Loucy (cell line): ENCODE measurements around the gene BIN2.
A peak's percentile ranks its signal among the peaks of the same experiment; 100 is the strongest.

Experiments
- H2AFZ ChIP-seq: fragments of 200-600 bp; sonication (generic); 2 replicates; pipeline ENCODE4 v1.6.0; 2016; ENCODE audit warnings: antibody characterized with exemption, mild to moderate bottlenecking, low read length, moderate library complexity
- H3F3A ChIP-seq: fragments of 200-600 bp; 2 replicates; pipeline ENCODE4 v1.6.0; 2016; ENCODE audit warnings: antibody characterized with exemption, low read depth, mild to moderate bottlenecking
- H3K27me3 ChIP-seq: fragments of 200-600 bp; sonication (generic); 2 replicates; pipeline ENCODE4 v1.6.1; 2014; ENCODE audit warnings: low read length, mild to moderate bottlenecking; ENCODE audit not compliant: insufficient read depth, poor library complexity, severe bottlenecking
- H3K36me3 ChIP-seq: fragments of 200-600 bp; sonication (generic); 2 replicates; pipeline ENCODE4 v1.6.1; 2016; ENCODE audit warnings: low read length; ENCODE audit not compliant: insufficient read depth
- H3K4me1 ChIP-seq: fragments of 200-600 bp; sonication (generic); 2 replicates; pipeline ENCODE4 v1.5.1; 2014; ENCODE audit warnings: low read length, mild to moderate bottlenecking; ENCODE audit not compliant: insufficient read depth, poor library complexity, severe bottlenecking
- H3K4me2 ChIP-seq: fragments of 200-600 bp; sonication (generic); 2 replicates; pipeline ENCODE4 v1.6.0; 2014; ENCODE audit warnings: antibody characterized with exemption, low read length, low read depth, mild to moderate bottlenecking; ENCODE audit not compliant: poor library complexity, severe bottlenecking
- H3K4me3 ChIP-seq: fragments of 200-600 bp; sonication (generic); 2 replicates; pipeline ENCODE4 v1.5.1; 2014; ENCODE audit warnings: low read length, mild to moderate bottlenecking, mixed read lengths; ENCODE audit not compliant: poor library complexity, severe bottlenecking
- H3K79me2 ChIP-seq: fragments of 200-600 bp; sonication (generic); 2 replicates; pipeline ENCODE4 v1.6.1; 2014; ENCODE audit warnings: low read length; ENCODE audit not compliant: insufficient read depth
- H3K9ac ChIP-seq: fragments of 200-600 bp; sonication (generic); 2 replicates; pipeline ENCODE4 v1.6.0; 2014; ENCODE audit warnings: mild to moderate bottlenecking, low read depth, low read length, moderate library complexity; ENCODE audit not compliant: poor library complexity, severe bottlenecking
- H3K9me2 ChIP-seq: fragments of 200-600 bp; sonication (generic); replicated peaks from 2 replicates; pipeline ENCODE4 v1.6.1; 2016; ENCODE audit warnings: low read depth, low read length, mixed read lengths
- H3K9me3 ChIP-seq: fragments of 200-600 bp; sonication (generic); 2 replicates; pipeline ENCODE4 v1.6.1; 2014; ENCODE audit warnings: mild to moderate bottlenecking, antibody characterized with exemption, low read length, low read depth; ENCODE audit not compliant: insufficient read depth
- H4K20me1 ChIP-seq: fragments of 200-600 bp; sonication (generic); 2 replicates; pipeline ENCODE4 v1.6.0; 2014; ENCODE audit warnings: antibody characterized with exemption, low read length, mild to moderate bottlenecking; ENCODE audit not compliant: insufficient read depth, poor library complexity, severe bottlenecking
- CTCF ChIP-seq: fragments of 200-600 bp; sonication (generic); conservative IDR thresholded peaks from 2 replicates; pipeline ENCODE4 v1.5.1; 2014; ENCODE audit warnings: mild to moderate bottlenecking, antibody characterized with exemption, low read length
- EZH2phosphoT487 ChIP-seq: fragments of 200-600 bp; IDR thresholded peaks from 2 replicates; pipeline ENCODE4 v1.6.1; 2018; ENCODE audit warnings: antibody characterized with exemption, mild to moderate bottlenecking, moderate library complexity, borderline replicate concordance

The BIN2 gene

GRCh38 chr12:51323966-51324895 is at the start of gene BIN2:
Gene BIN2 (minus strand): TSS chr12:51324174. CDS start chr12:51324102, 72 bp downstream.
- H3K4me3 ChIP-seq: peak within 1 kb of the TSS; percentile 86
- H3K9ac ChIP-seq: peak within 1 kb of the TSS; percentile 100

GRCh38 chr12:51373187-51373586 is 49.2 kb upstream of the BIN2 start:
- peaks cover 4% of the 10 kb centered on the region; the same call in 1 of the 2 replicates for H3K79me2 ChIP-seq
- no peaks in the 10 kb centered on the region for H3F3A ChIP-seq
- no peaks in the 10 kb centered on the region for H3K9me3 ChIP-seq
- no peaks in the 10 kb centered on the region for H3K9me2 ChIP-seq
- H3K36me3 ChIP-seq: peaks cover 7% of the 10 kb centered on the region; the same call in 1 of the 2 replicates
- TF ChIP-seq EZH2phosphoT487 (no peak), CTCF (no peak)
- no peak overlapping the region for H3K4me3 ChIP-seq
- H2AFZ ChIP-seq: no peak overlapping the region
- H3K4me1 ChIP-seq: peaks cover 52% of the 10 kb centered on the region
- H3K9ac ChIP-seq: no peak overlapping the region
- H3K27me3 ChIP-seq: no peaks in the 10 kb centered on the region
- no peaks in the 10 kb centered on the region for H4K20me1 ChIP-seq
- no peak overlapping the region for H3K4me2 ChIP-seq

More at GRCh38 chr12:51323966-51324895, at the start of gene BIN2:
- peaks cover 18% of the 10 kb centered on the region for H3F3A ChIP-seq
- no peaks in the 10 kb centered on the region for H3K9me3 ChIP-seq
- H3K79me2 ChIP-seq: peaks cover 47% of the 10 kb centered on the region
- no peak for TF ChIP-seq EZH2phosphoT487
- TF ChIP-seq CTCF: no peak
- H3K9me2 ChIP-seq: no peaks in the 10 kb centered on the region
- peaks cover 84% of the 10 kb centered on the region for H3K4me1 ChIP-seq
- H3K4me2 ChIP-seq: peak within 1 kb of the TSS; percentile 83
- no peaks in the 10 kb centered on the region for H4K20me1 ChIP-seq
- H2AFZ ChIP-seq: no peak within 1 kb of the TSS
- H3K27me3 ChIP-seq: no peaks in the 10 kb centered on the region
- no peaks in the 10 kb centered on the region for H3K36me3 ChIP-seq

GRCh38 chr12:51372021-51372420 is 48.0 kb upstream of the BIN2 start:
- Histone ChIP-seq H3K27me3 (no peaks in the 10 kb centered on the region), H3K36me3 (peaks cover 7% of the 10 kb centered on the region; the same call in 1 of the 2 replicates), H2AFZ (no peak overlapping the region), H3F3A (no peaks in the 10 kb centered on the region), H3K4me1 (peaks cover 53% of the 10 kb centered on the region), H3K4me3 (no peak overlapping the region), H3K4me2 (no peak overlapping the region), H3K9ac (no peak overlapping the region), H4K20me1 (no peaks in the 10 kb centered on the region), H3K79me2 (0 out of 2 replicates have a peak, but pooled peaks cover 3% of the 10 kb centered on the region), H3K9me3 (no peaks in the 10 kb centered on the region), H3K9me2 (no peaks in the 10 kb centered on the region)
- TF ChIP-seq CTCF: peak; percentile 36
- TF ChIP-seq EZH2phosphoT487: no peak
